HG03108 (cell line): ENCODE data around the gene ISYNA1.

Experiments used
- ATAC-seq: cut with Tn5 transposase; IDR thresholded peaks from one replicate; pipeline ENCODE4 v1.9.1; 2021; ENCODE audit warnings: moderate library complexity; ENCODE audit not compliant: unreplicated experiment

The ISYNA1 gene

GRCh38 chr19:18468517-18468916 is 30.6 kb upstream of the ISYNA1 start:
- ATAC-seq = no peak

- no peak for ATAC-seq
Measured at GRCh38 chr19:18467978-18468377, 30.0 kb upstream of the ISYNA1 start.

GRCh38 chr19:18466354-18466753 is 28.4 kb upstream of the ISYNA1 start:
- ATAC-seq = no peak

GRCh38 chr19:18465964-18466339 is 28.0 kb upstream of the ISYNA1 start:
- no peak for ATAC-seq

GRCh38 chr19:18465214-18465963 is 27.5 kb upstream of the ISYNA1 start:
- no peak for ATAC-seq

GRCh38 chr19:18464646-18465045 is 26.7 kb upstream of the ISYNA1 start:
- ATAC-seq = no peak

GRCh38 chr19:18461471-18461870 is 23.5 kb upstream of the ISYNA1 start:
- ATAC-seq = no peak

- no peak for ATAC-seq
Measured at GRCh38 chr19:18460900-18461299, 23.0 kb upstream of the ISYNA1 start.

GRCh38 chr19:18457483-18458331 is 19.8 kb upstream of the ISYNA1 start:
- no peak for ATAC-seq

- ATAC-seq = no peak
Measured at GRCh38 chr19:18456974-18457373, 19.0 kb upstream of the ISYNA1 start.

GRCh38 chr19:18456279-18456678 is 18.3 kb upstream of the ISYNA1 start:
- no peak for ATAC-seq

- no peak for ATAC-seq
Measured at GRCh38 chr19:18453269-18454024, 15.5 kb upstream of the ISYNA1 start.

- no peak for ATAC-seq
Measured at GRCh38 chr19:18452386-18452785, 14.5 kb upstream of the ISYNA1 start.

GRCh38 chr19:18450931-18451836 is 13.3 kb upstream of the ISYNA1 start:
- ATAC-seq = peak; percentile 61

GRCh38 chr19:18450021-18450930 is 12.3 kb upstream of the ISYNA1 start:
- ATAC-seq = no peak

GRCh38 chr19:18449552-18449951 is 11.6 kb upstream of the ISYNA1 start:
- no peak for ATAC-seq

- no peak for ATAC-seq
Measured at GRCh38 chr19:18446811-18447359, 9.0 kb upstream of the ISYNA1 start.

GRCh38 chr19:18446145-18446810 is 8.3 kb upstream of the ISYNA1 start:
- no peak for ATAC-seq
